Measurements from ENCODE around the gene KIZ. TPM values are rescaled to one million over a fixed set of nuclear protein-coding genes. Genes with fewer than 3 reads are reported as not detected.

Gene KIZ
- total and polyA plus RNA-seq, 2 experiments from 2014 or later = 58.3 to 63.6 TPM

DNA sequence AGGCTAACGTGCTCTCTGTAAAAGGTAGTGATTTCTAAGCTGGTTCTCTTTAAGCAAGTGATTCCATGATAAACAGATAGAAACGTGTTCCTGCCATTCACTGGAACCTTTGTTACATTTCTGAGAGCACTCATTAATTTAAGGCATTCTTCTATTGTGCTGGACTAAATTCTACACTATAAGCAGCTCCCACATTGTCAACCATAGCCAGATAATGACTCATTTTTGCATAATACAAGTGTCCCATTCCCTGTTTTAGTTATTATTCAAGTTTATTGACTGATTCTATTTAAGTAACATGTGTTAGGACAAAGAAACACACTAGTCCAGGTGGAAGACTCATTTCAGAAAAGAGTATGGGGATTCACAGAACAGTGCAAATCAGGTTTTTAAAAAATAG is 163.8 kb downstream of the KIZ start:
- H3K9me2 ChIP-seq (ENCODE audit: insufficient read depth) = no peaks in the 10 kb centered on the region; the same call in none of the 2 replicates
- H3K4me2 ChIP-seq = no peak overlapping the region
- Mint-ChIP-seq H3K36me3 (ENCODE audit: low read depth) (no peaks in the 10 kb centered on the region; the same call in 2 of the 3 replicates), H3K27ac (no peak overlapping the region), H3K27me3 (ENCODE audit: insufficient read depth, low read depth, poor library complexity) (peaks cover 2% of the 10 kb centered on the region), H3K9me3 (no peaks in the 10 kb centered on the region; the same call in 2 of the 3 replicates), H3K4me3 (no peak overlapping the region), H3K4me1 (peaks cover 17% of the 10 kb centered on the region; the same call in 2 of the 3 replicates)
- no peak for DNase-seq (ENCODE audit: low spot score)
- no peaks in the 10 kb centered on the region for H3K79me2 ChIP-seq (replicated peaks; ENCODE audit: insufficient read depth)
- H3K27me3 ChIP-seq (ENCODE audit: insufficient read depth) = no peaks in the 10 kb centered on the region
- no peak for ATAC-seq
- TF ChIP-seq, protein P1, sequence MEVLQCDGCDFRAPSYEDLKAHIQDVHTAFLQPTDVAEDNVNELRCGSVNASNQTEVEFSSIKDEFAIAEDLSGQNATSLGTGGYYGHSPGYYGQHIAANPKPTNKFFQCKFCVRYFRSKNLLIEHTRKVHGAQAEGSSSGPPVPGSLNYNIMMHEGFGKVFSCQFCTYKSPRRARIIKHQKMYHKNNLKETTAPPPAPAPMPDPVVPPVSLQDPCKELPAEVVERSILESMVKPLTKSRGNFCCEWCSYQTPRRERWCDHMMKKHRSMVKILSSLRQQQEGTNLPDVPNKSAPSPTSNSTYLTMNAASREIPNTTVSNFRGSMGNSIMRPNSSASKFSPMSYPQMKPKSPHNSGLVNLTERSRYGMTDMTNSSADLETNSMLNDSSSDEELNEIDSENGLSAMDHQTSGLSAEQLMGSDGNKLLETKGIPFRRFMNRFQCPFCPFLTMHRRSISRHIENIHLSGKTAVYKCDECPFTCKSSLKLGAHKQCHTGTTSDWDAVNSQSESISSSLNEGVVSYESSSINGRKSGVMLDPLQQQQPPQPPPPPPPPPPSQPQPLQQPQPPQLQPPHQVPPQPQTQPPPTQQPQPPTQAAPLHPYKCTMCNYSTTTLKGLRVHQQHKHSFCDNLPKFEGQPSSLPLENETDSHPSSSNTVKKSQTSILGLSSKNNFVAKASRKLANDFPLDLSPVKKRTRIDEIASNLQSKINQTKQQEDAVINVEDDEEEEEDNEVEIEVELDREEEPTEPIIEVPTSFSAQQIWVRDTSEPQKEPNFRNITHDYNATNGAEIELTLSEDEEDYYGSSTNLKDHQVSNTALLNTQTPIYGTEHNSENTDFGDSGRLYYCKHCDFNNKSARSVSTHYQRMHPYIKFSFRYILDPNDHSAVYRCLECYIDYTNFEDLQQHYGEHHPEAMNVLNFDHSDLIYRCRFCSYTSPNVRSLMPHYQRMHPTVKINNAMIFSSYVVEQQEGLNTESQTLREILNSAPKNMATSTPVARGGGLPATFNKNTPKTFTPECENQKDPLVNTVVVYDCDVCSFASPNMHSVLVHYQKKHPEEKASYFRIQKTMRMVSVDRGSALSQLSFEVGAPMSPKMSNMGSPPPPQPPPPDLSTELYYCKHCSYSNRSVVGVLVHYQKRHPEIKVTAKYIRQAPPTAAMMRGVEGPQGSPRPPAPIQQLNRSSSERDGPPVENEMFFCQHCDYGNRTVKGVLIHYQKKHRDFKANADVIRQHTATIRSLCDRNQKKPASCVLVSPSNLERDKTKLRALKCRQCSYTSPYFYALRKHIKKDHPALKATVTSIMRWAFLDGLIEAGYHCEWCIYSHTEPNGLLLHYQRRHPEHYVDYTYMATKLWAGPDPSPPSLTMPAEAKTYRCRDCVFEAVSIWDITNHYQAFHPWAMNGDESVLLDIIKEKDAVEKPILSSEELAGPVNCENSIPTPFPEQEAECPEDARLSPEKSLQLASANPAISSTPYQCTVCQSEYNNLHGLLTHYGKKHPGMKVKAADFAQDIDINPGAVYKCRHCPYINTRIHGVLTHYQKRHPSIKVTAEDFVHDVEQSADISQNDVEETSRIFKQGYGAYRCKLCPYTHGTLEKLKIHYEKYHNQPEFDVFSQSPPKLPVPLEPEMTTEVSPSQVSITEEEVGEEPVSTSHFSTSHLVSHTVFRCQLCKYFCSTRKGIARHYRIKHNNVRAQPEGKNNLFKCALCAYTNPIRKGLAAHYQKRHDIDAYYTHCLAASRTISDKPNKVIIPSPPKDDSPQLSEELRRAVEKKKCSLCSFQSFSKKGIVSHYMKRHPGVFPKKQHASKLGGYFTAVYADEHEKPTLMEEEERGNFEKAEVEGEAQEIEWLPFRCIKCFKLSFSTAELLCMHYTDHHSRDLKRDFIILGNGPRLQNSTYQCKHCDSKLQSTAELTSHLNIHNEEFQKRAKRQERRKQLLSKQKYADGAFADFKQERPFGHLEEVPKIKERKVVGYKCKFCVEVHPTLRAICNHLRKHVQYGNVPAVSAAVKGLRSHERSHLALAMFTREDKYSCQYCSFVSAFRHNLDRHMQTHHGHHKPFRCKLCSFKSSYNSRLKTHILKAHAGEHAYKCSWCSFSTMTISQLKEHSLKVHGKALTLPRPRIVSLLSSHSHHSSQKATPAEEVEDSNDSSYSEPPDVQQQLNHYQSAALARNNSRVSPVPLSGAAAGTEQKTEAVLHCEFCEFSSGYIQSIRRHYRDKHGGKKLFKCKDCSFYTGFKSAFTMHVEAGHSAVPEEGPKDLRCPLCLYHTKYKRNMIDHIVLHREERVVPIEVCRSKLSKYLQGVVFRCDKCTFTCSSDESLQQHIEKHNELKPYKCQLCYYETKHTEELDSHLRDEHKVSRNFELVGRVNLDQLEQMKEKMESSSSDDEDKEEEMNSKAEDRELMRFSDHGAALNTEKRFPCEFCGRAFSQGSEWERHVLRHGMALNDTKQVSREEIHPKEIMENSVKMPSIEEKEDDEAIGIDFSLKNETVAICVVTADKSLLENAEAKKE (CRISPR knock-in tag; IDR thresholded peaks at IDR 0.05) = no peak
- TF ChIP-seq, protein P2, sequence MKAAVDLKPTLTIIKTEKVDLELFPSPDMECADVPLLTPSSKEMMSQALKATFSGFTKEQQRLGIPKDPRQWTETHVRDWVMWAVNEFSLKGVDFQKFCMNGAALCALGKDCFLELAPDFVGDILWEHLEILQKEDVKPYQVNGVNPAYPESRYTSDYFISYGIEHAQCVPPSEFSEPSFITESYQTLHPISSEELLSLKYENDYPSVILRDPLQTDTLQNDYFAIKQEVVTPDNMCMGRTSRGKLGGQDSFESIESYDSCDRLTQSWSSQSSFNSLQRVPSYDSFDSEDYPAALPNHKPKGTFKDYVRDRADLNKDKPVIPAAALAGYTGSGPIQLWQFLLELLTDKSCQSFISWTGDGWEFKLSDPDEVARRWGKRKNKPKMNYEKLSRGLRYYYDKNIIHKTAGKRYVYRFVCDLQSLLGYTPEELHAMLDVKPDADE (IDR thresholded peaks at IDR 0.05) = no peak
- TF ChIP-seq EZH2phosphoT487 (IDR thresholded peaks at IDR 0.05; ENCODE audit: unreplicated experiment) (no peak), JUNB (IDR thresholded peaks at IDR 0.05; ENCODE audit: unreplicated experiment) (no peak), STAT1 (IDR thresholded peaks at IDR 0.05; ENCODE audit: unreplicated experiment) (no peak), ZNF114 (CRISPR knock-in tag; IDR thresholded peaks at IDR 0.05) (no peak), ZNF331 (CRISPR knock-in tag; IDR thresholded peaks at IDR 0.05; ENCODE audit: low read depth) (no peak), EZH2 (IDR thresholded peaks at IDR 0.05; ENCODE audit: low read depth, unreplicated experiment) (no peak), NANOG (IDR thresholded peaks at IDR 0.05; ENCODE audit: borderline replicate concordance) (no peak), POLR2AphosphoS5 (IDR thresholded peaks at IDR 0.05; ENCODE audit: low read depth) (no peak), CREB1 (CRISPR knock-in tag; IDR thresholded peaks at IDR 0.05; ENCODE audit: low read depth) (no peak)
- TF ChIP-seq, protein P3, sequence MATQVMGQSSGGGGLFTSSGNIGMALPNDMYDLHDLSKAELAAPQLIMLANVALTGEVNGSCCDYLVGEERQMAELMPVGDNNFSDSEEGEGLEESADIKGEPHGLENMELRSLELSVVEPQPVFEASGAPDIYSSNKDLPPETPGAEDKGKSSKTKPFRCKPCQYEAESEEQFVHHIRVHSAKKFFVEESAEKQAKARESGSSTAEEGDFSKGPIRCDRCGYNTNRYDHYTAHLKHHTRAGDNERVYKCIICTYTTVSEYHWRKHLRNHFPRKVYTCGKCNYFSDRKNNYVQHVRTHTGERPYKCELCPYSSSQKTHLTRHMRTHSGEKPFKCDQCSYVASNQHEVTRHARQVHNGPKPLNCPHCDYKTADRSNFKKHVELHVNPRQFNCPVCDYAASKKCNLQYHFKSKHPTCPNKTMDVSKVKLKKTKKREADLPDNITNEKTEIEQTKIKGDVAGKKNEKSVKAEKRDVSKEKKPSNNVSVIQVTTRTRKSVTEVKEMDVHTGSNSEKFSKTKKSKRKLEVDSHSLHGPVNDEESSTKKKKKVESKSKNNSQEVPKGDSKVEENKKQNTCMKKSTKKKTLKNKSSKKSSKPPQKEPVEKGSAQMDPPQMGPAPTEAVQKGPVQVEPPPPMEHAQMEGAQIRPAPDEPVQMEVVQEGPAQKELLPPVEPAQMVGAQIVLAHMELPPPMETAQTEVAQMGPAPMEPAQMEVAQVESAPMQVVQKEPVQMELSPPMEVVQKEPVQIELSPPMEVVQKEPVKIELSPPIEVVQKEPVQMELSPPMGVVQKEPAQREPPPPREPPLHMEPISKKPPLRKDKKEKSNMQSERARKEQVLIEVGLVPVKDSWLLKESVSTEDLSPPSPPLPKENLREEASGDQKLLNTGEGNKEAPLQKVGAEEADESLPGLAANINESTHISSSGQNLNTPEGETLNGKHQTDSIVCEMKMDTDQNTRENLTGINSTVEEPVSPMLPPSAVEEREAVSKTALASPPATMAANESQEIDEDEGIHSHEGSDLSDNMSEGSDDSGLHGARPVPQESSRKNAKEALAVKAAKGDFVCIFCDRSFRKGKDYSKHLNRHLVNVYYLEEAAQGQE (IDR thresholded peaks at IDR 0.05; ENCODE audit: unreplicated experiment) = no peak
- TF ChIP-seq, protein P4, sequence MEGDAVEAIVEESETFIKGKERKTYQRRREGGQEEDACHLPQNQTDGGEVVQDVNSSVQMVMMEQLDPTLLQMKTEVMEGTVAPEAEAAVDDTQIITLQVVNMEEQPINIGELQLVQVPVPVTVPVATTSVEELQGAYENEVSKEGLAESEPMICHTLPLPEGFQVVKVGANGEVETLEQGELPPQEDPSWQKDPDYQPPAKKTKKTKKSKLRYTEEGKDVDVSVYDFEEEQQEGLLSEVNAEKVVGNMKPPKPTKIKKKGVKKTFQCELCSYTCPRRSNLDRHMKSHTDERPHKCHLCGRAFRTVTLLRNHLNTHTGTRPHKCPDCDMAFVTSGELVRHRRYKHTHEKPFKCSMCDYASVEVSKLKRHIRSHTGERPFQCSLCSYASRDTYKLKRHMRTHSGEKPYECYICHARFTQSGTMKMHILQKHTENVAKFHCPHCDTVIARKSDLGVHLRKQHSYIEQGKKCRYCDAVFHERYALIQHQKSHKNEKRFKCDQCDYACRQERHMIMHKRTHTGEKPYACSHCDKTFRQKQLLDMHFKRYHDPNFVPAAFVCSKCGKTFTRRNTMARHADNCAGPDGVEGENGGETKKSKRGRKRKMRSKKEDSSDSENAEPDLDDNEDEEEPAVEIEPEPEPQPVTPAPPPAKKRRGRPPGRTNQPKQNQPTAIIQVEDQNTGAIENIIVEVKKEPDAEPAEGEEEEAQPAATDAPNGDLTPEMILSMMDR (conservative IDR thresholded peaks at IDR 0.05; ENCODE audit: low read depth in 2 of 2) = no peak
- no peaks in the 10 kb centered on the region for H3F3A ChIP-seq (replicated peaks; ENCODE audit: low read depth)
- no peak overlapping the region for H3K4me3 ChIP-seq
- H3K27ac ChIP-seq (ENCODE audit: low read depth) = no peak overlapping the region
- H2AFZ ChIP-seq = no peak overlapping the region
- no peaks in the 10 kb centered on the region for H3K4me1 ChIP-seq (ENCODE audit: insufficient read depth)
- no peaks in the 10 kb centered on the region for H3K36me3 ChIP-seq (ENCODE audit: insufficient read depth)
- H4K20me1 ChIP-seq (replicated peaks; ENCODE audit: insufficient read depth) = no peaks in the 10 kb centered on the region

All from GM23338 (cell line).